Measurements from ENCODE around the gene BACE1.

The BACE1 gene

GRCh38 chr11:117309310-117309709 lies 6.7 kb downstream of the BACE1 start:
- no peak for DNase-seq (ENCODE audit: low read depth)

DNA sequence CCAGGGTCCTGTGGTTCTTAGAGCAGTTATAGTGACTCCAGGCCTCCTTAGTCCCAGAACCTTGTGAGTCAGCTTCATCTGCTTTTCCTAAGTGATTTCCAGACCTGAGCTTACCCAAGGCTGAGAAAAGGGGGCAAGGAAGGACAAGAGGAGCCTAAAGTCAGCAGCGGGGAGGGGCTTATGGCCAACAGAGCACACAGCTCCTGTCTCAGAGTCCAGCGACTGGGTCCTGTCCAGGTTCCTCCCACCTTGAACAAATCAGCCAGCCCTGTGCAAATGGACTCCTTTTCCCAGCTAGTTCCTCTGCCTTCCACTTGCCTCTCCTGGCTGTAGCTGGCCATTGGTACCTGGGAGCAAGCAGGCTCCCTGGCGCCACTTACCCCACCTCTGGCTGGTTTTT lies 10.9 kb downstream of the BACE1 start:
- no peak for DNase-seq (ENCODE audit: low read depth)

DNA sequence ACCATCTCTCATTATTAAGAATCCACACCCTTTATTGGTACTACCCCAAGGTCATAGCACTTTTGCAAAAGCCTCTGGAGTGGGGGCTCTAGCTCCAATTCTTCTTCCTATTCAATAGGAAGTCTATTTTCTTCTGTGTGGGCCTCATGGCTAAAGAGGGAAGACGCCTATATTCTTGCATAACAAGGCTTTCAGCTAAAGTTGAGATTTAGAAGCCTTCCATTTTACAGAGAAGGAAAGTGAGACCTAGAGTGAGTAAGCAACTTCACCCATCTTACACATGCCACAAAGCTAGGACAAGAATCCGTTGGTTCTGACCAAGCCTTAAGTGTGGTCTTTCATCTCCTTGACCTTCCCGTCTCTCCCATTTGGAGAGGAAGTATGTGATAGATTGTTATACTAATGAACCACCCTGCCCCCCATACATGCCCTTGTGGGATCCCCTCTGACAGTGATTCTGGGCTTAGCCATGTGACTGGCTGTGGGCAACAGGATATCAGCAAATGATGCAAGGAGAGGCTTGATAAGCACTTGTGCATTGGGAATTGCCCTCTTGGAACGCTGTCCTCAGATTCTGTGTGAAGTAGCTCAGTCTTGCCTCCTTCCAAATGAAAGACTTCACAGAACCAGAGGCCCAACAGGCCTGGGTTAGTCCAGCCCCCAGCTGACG lies 12.3 kb downstream of the BACE1 start:
- no peak for DNase-seq (ENCODE audit: low read depth)

- DNase-seq (ENCODE audit: low read depth) = no peak
Measured at GRCh38 chr11:117303101-117303500, 13.0 kb downstream of the BACE1 start.

GRCh38 chr11:117302228-117302627 lies 13.8 kb downstream of the BACE1 start:
- no peak for DNase-seq (ENCODE audit: low read depth)

- no peak for DNase-seq (ENCODE audit: low read depth)
Measured at GRCh38 chr11:117300773-117301172, 15.3 kb downstream of the BACE1 start.

- DNase-seq (ENCODE audit: low read depth) = no peak
Measured at GRCh38 chr11:117300283-117300663, 15.8 kb downstream of the BACE1 start.

DNA sequence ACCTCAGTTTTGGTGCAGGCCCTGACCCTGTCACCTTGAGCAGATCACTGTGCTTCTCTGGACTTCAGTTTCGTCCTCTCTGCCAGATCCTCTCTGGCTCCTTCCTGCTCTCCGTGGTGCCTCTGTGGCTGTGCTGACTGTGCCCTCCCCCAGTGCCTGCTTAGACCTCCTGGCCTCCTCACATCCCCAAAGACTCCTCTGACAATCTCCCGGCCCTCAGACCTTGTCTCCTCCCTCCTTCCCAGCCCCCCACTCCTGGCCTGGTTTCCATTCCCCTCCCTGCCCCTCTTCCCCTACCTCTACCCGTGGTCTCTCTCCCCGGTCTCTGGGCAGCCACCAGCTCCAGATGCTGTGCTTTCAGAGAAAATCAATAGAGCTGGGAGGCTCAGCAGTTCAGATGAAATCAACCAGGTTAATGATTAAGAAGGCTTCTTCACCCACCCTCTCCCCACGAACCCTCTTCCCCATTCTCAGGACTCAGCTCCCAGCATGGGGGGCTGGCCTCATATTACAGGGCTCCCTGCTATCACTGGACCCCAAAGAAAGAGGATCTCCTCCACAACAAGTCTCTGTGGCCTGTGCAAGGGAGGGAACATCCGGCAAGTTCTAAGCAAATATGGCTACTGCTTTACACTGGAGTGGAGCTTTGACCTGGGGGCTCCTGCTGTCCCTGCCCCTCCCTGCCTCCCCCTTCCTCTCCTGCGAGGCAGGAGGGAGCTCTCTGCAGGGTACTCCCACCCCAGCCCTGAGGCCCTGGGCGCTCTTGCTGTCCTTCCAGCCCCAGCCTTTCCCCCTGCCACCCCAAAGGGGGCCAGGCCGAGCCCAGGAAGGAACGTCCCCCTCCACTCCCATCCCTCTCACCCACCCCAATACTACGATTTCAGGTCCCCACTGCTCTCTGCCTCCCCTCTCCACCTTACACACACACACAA lies 16.4 kb downstream of the BACE1 start:
- no peak for DNase-seq (ENCODE audit: low read depth)

DNA sequence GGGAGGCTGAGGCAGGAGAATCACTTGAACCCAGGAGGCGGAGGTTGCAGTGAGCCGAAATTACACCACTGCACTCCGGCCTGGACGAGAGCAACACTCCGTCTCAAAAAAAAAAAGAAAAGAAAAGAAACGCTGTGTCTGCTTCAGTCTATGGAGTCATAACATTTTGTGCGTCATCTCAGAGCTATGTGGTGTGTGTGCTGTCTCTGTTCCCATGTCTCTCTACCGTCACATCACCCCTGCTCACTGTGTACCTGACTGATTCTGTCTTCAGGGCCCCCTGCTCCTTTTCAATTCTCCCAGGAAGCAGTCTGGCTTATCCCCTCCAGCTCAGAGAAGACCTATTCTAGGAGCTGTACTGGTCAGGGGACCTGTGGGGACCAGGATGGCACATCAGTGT lies 17.9 kb downstream of the BACE1 start:
- no peak for DNase-seq (ENCODE audit: low read depth)

- DNase-seq (ENCODE audit: low read depth) = no peak
Measured at GRCh38 chr11:117296881-117297280, 19.2 kb downstream of the BACE1 start.

GRCh38 chr11:117295438-117296137 lies 20.5 kb downstream of the BACE1 start:
- DNase-seq (ENCODE audit: low read depth) = no peak

- no peak for DNase-seq (ENCODE audit: low read depth)
Measured at GRCh38 chr11:117292616-117293015, 23.4 kb downstream of the BACE1 start.

DNA sequence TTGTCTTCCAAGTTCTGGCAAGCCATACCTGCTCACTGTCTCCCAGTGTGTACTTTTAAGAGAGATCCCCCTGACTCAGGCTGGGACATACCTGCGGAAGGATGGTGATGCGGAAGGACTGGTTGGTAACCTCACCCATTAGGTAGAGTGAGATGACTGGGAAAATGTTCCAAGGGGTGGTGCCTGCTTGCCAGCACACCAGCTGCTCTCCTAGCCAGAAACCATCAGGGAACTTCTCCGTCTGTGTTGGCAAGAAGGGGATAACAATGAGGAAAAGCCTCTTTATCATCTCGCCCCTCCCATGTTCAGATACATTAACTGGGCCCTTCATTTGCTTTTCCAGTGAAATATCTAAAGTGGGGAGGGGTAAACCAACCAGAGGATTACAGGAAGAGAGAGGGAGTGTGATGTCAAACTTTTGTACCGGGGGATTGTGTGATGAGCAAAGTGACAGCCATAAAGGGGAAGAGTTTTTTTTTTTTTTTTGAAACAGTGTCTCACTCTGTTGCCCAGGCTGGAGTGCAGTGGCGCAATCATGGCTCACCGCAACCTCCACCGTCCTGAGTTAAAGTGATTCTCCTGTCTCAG lies 25.2 kb downstream of the BACE1 start, which contains the start of gene BACE1-AS:
TSS of gene BACE1-AS (plus strand) at position 538 of the 588 bp plus-strand sequence.
- DNase-seq (ENCODE audit: low read depth) = no peak

DNA sequence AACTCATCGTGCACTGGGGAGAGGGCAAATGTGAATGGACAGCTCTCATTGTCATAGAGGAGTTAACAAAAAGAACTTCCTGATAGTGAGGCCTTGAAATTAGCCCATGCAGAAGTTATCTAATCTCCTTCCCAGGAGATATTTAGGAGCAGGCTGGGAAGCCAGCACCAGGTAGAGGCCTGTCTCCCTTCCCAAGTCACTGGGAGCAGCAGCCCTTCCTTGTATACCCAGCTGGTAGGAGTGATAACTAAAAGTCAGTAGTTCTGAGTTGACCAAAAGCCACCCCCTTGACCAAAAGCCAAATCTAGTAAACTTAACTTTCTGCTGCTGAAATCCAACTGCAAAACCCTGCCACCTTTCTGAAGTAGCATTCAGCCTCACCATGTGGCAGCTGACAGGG lies 26.3 kb downstream of the BACE1 start:
- no peak for DNase-seq (ENCODE audit: low read depth)

- no peak for DNase-seq (ENCODE audit: low read depth)
Measured at GRCh38 chr11:117287668-117288067, 28.4 kb downstream of the BACE1 start.

GRCh38 chr11:117286588-117286987 lies 29.5 kb downstream of the BACE1 start:
- no peak for DNase-seq (ENCODE audit: low read depth)

DNA sequence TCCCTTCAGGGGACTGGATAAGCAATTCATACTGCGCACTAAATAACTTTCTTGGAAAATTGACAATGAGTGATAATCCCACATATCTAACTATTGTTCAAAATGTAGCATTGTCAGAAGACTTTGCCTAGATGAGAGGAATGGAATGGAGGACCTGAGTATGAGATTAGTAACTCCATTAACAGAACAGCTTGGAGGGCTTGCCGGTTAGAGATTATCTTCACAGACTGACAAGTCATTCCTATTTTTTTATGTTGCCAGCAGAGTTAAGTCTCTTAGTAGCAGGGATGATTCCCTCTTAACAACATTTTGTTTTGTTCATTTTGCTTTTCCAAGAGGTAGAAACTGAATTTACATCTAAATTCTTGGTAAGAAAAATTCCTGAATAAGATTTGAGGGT lies 32.0 kb downstream of the BACE1 start:
- DNase-seq (ENCODE audit: low read depth) = no peak

DNA sequence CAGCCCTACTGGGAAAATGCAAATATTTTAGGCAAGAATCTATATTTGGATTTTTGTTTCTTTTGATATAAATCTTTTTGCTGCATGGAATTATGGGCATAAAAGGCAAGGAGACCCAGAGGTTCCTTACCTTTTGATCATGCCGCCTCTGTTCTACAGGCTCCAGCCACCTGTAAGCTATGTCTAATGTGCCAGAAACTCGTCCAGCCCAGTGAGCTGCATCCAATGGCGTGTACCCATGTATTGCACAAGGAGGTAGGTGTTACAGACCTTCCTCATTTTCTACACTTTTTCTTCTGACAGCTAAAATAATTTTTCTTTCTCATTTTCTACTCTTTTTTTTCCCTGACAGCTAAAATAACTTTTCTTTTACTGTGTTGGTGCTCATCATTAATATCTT lies 33.1 kb downstream of the BACE1 start:
- DNase-seq (ENCODE audit: low read depth) = no peak

DNA sequence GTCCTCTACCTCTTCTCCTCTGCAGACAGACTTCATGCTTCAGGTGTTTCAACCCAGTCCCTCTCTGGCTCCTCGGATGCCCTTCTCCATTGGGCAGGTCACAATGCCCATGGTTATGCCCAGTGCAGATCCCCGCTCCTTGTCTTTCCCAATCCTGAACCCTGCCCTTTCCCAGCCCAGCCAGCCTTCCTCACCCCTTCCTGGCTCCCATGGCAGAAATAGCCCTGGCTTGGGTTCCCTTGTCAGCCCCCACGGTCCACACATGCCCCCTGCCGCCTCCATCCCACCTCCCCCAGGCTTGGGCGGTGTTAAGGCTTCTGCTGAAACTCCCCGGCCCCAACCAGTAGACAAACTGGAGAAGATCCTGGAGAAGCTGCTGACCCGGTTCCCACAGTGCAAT lies 34.2 kb downstream of the BACE1 start:
- DNase-seq (ENCODE audit: low read depth) = no peak

DNA sequence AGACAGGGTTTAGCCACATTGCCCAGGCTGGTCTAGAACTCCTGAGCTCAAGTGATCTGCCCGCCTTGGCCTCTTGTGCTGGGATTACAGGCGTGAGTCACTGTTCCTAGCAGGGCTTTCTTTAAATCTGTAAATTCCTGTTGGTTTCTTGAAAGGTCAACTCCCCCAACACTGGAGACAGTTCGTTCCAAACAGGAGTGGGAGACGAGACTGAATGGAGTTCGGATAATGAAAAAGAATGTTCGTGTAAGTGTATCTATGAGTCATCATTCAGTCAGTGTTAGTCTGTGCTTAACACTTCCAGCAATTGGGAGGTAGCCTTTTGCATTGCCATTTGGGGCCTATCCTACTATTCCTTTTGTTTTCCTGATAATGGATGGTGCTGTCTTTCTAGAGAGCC lies 34.9 kb downstream of the BACE1 start:
- no peak for DNase-seq (ENCODE audit: low read depth)

DNA sequence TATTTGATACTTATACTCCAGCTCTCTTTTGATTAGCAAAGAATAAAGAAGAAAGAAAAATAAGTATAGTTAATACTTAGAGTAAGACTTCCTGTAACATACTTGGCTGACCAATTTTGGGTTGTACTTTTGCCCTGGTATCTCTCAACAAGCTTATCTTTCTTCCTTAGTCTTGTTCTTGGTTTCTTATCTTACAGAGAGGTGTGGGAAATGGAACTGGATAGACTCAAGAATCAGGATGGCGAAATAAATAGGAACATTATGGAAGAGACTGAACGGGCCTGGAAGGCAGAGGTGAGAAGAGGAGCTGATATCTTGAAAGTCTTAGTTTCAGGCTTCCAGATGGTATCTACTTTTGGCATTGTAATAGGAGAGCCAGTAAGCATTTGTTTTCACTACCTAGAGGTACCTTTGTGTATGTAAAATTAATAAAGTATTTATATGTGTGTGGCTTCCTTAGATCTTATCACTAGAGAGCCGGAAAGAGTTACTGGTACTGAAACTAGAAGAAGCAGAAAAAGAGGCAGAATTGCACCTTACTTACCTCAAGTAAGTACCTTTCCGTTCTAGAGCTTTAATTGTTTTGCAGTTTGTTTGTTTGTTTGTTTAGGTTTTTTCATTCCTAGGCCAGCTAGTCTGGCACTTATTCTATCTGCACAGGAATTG lies 36.2 kb downstream of the BACE1 start:
- DNase-seq (ENCODE audit: low read depth) = no peak

GRCh38 chr11:117278347-117278746 lies 37.7 kb downstream of the BACE1 start:
- DNase-seq (ENCODE audit: low read depth) = no peak
